Activated effector memory CD4-positive, alpha-beta T cell treated with anti-CD3 and anti-CD28 coated beads, Interleukin-2, amount 50 U/mL, for 16 hours (primary cell): ENCODE data around the gene SPATA21.

Experiments
- DNase-seq: peaks from one replicate; pipeline ENCODE4 v3.0.0-alpha.2; 2020

SPATA21 gene

DNA sequence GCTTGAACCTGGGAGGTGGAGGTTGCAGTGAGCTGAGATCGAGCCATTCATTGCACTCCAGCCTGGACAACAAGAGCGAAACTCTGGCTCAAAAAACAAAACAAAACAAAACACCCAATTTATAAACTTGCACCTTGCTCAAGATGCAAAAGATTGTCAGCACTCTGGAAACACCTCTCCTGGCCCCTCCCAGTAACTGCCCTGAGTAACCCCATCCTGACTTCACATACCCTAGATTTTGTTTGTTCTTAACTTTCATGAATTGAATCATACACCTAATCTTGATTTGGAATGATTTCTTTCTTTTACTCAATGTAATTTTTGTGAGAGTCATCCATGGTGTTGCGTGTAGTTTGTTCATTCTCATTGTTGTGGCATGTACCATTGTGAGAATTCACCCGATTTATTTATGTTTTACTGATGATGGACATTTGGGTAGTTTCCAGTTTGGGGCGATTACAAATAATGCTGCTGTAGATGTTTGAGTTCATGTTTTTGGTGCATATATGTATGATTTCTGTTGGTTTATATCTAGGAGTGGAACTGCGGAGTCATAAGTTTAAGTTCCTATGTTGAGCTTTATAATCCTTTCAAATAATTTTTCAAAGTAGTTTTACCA lies 13.7 kb upstream of the SPATA21 start:
- DNase-seq = no peak

DNA sequence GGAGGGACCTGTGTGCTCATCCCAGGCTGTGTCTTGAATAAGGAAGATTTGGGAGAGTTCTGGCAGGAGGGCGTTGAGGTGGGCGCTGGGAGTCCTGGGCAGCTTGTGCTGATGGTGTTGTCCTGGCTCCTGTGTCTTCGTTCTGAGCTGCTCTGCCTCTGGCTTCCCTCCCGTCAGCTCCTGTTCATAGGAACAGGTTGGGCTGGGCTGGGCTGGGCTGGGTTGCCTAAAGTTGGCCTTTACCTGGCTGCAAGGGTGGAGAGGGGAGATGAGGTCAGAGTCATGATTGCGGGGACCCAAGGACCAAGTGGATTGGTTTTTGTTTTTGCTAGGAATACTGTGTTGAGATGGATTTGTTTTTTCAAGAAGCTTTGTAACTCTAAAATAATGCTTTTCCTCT lies 12.4 kb upstream of the SPATA21 start:
- peak; percentile 22 for DNase-seq

DNA sequence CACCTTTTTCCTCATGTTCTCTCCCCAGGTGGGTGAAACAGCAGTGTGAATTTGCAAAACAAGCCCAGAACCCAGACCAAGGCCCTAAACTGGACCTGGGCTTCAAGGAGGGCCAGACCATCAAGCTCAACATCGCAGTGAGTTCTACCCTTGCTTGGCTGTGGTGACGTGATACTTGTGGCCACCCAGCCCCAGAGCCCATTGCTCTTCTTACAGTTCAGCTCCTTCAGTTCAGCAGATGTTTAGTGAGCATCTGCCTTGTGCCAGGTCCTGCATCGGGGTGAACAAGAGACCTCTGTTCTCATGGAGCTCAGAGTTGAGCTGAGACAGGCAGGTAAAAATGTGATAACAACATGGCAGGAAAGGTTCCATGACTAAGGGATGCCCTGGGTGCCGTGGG lies 11.8 kb upstream of the SPATA21 start:
- DNase-seq = peak; percentile 28

DNA sequence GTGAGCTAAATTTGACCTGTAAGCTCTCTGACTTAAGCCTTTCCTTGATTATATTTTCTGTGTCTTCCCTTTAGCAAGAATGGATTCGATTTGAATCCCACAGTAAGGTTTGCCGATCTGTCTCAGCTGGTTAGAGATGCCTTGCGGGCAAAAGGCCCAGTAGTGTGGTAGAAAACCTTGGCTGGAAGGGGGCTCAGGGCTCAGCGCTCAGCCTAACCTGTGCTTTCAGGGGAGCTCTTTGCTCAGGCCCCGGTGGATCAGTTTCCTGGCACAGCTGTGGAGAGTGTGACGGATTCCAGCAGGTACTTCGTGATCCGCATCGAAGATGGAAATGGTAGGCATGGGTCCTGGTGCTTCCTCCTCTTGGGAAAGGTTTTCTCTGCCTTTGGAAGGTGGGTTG lies 10.4 kb upstream of the SPATA21 start:
- no peak for DNase-seq

DNA sequence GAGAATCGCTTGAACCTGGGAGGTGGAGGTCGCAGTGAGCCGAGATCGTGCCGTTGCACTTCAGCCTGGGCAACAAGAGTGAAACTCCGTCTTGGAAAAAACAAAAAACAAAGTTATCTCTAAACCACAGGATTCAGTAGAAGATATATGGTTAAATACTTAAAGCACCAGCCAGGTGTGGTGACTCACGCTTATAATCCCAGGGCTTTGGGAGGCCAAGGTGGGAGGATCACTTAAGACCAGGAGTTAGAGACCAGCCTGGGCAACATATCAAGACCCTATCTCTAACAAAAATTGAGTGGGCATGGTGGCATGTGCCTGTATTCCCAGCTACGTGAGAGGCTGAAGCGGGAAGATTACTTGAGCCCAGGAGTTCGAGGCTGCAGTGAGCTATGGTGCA lies 8.9 kb upstream of the SPATA21 start:
- DNase-seq = no peak

DNA sequence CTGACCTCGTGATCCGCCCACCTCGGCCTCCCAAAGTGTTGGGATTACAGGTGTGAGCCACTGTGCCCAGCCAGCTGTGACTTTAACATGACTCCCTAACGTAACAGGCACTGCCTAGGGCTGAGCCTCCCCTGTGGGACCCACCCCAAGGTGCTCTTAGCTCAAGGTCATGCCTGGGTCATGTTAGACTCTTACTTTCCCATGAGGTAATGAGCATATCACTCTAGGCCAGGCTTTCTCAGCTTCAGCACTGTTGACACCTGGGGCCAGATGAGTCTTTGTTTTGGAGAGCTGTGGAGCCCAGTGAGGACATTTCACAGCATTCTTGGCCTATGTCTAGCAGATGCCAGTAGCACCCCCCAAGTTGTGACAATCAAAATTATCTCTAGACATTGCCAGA lies 7.8 kb upstream of the SPATA21 start:
- DNase-seq = no peak

DNA sequence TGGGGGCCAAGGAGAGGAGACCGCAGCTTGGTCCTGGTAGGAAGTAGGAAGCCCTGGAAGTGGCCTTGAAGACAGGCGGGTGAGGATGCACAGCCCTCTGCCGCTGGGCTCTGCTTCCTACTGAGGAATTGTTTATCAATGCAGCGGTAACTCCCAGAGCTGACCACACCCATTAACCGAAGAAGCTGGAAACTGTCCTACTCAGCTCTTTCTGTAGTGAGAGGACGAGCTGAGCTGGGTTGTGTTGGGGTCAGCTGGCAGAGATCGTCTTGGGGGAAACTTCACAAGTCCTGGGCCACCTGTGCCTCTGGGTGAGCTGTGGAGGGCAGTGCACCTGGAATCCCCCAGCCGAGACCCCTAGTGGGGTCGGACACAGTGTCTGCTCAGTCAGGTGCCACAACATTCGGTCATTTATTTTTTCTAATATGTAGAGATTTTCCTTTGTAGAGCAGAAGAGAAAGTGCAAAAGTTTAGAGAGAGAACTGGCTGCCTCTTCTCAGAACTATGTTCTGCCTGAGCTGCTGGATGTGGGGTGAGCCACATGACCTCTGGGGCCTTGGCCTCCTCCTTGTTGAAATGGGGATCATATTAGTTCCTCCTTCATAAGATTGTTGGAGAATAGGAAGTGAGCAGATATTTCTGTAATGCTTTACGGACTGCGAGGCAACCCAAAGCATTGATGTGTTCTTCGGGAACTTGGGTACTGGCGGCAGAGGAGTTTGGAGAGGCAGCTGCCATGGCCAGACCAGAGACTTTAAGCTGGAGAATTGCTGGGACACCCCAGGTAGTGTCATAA lies 6.9 kb upstream of the SPATA21 start:
- no peak for DNase-seq

DNA sequence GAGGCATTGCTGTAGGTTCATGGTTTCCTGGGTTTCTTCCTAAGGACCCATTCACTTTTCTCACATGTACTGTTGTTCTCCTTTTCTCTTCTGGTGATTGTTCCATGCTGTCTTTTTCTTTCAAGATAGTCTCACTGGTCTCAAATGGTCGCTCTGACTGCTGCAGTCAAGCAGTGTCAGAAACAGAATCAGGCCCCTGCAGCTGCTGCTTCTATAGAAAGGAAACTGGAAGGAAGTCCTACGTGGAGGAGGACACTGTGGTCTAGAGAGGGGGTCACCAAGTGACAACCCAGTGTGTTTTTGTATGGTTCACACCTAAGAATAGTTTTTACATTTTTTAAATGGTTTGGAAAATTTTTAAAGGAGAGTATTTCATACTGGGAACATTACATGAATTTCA lies 5.7 kb upstream of the SPATA21 start:
- DNase-seq = no peak

DNA sequence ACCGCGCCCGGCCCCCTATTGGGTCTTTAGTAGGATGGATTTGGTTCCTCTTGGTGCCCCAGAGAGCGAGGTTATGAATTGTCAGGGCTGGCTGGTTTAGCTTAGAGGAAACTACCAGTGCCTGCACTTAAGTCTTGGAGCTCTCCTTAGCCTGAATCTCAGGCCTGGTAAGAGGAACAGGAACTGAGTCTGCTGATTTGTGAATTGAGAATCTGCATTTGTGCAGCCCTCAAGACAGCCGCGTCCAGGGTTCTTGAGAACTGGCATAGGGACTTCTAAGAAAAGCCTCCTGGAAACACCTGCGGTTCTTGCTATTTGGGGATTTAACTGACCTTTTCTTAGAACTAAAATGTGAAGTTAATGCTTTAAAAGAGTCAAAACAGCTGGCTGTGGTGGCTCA lies 5.0 kb upstream of the SPATA21 start:
- no peak for DNase-seq

DNA sequence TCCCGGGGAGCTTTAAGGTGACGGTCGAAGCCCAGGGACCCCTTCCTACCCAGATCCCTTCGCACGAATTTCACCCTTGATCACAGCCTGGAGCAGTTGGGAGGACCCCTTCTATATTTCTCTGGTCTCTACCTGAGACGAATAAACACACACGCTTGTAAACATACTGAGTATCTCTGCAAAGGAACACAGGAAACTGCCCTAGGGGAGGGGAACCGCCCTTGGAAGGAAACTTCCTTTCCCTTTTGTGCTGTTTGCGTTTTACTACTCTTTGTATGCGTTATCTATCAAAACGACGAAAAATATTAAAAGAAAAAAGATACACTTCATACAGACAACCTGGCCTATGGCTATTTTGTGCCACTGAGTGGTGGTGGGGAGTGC lies 4.0 kb upstream of the SPATA21 start:
- no peak for DNase-seq

DNA sequence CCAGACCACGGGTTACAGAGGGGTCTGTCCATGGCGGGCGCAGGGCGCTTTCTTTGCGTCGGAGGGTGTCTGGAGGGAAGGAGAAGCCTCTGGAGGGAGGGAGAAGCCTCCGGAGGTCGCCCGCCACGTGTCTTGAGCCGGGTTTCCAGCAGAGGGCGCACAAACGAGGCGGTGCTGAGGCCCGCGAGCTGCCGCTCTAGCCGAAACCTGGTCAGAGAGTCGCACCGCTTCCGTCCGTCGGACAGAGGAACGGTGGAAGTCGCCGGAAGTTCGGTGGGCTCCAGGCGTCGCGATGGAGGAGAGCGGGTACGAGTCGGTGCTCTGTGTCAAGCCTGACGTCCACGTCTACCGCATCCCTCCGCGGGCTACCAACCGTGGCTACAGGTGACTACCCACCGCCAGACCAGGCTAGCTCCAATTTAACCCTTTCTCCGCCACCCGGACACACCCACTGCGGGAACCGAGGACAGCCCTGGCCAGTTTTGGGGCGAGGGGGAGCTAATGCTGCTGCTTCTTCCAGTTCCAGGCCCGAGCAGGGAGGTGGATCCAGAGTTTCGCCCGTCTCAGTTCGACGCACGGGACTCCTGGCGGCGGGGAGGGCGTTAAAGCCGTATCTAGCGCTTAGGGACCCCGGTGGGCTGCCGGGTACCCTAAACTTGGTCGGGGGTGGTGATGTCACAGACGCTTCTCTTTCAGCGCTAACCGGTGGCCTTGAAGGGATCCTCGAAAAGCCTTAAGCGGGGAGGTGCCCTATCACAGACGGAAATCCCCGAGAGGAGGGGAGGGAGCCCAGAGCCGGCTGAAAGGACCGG lies 3.5 kb upstream of the SPATA21 start, which contains the start of gene NECAP2:
NECAP2 (plus strand) TSS at position 255 of the 812 bp plus-strand sequence; CDS start at position 293, 38 bp downstream.
- peak; percentile 98 for DNase-seq

DNA sequence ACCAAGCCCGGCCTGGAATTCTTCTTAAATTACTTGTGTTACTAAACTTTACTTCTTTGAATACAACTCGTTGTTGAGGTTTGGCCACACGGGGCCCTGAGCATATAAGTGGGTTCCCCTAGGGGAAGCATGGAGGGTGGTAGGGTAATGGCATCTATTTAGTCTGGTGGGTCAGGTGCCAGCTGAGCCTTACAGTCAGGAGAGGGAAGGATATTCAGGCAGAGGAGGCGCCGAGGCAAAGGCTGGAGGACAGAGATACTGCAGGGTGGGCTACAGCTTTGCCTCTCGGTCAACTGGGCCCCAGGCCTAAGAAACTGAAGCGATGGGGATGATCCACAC lies 2.9 kb upstream of the SPATA21 start:
- DNase-seq = no peak

DNA sequence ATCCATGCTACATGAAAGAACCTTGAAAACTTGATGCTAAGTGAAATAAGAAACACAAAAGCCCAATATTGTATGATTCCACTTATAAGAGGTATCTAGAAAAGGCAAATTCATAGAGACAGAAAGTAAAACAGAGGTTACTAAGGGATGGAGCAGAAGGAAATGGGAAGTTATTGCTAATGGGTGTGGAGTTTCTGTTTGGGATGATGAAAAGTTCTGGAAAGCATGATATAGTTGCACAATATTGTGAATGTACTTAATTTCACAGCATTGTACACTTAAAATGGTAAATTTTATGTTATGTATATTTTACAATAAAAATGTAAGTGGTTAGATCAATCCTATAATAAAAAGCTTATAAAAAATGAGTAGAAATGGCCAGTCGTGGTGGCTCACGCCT lies 1.7 kb upstream of the SPATA21 start:
- DNase-seq = no peak

DNA sequence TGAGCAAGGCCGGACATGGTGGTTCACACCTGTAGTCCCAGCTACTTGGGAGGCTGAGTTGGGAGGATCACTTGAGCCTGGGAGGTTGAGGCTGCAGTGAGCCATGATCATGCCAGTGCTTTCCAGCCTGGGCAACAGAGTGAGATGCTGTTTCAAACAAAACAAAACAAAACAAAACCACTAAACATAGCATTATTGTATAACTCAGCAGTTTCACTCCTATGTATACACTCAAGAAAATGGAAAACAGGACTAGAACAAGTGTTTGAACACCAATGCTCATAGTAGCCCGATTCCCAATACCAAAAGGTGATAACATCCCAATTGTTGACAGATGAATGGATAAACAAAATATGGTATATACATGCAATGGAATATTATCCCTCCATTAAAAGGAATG lies 1.3 kb upstream of the SPATA21 start:
- no peak for DNase-seq

DNA sequence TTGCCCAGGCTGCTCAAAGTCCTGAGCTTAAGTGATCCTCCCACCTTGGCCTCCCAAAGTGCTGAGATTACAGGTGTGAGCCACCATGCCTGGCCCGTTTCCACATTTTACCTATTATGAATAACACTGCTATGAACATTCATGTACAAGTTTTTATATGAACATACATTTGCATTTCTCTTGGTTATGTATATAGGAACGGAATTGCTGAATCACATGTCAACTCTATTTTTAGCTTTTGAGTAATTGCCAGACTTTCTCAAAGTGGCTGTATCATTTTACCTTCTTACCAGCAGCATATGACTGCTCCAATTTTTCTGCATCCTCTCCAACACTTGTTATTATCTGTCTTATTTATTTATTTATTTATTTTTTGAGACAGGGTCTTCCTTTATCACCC lies 2.7 kb downstream of the SPATA21 start:
- DNase-seq = no peak

DNA sequence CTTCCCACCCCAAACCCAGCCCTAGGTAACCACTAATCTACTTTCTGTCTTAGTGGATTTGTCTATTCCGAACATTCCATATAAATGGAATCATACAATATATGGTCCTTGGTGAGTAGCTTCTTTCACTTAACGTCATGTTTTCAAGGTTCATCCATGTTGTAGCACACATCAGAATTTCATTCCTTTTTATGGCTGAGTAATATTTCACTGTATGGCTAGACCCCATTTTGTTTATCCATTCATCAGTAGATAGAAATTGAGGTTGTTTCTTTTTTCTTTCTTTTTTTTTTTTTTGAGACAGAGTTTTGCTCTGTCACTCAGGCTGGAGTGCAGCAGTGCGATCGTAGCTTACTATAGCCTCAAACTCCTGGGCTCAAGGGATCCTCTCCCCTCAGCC lies 3.2 kb downstream of the SPATA21 start:
- no peak for DNase-seq

DNA sequence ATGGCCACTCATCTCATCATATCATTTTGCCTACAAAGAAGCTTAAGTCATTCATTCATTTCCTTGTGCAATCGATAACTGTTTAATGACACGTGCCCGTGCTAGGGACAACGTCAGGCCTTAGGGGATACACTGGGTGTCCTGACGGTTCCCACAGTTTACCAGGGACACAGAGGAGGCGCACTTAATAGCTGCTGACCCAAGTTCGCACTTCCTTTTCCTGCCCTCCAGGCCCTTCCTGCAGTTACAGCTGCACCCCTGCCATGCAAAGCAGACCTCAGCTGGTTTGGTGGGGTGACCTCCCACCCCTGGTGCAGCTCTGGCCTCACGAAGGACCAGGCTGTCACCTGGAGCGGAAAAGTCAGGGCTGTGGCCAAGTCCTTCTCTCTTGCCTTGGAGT lies 4.2 kb downstream of the SPATA21 start:
- DNase-seq = no peak

DNA sequence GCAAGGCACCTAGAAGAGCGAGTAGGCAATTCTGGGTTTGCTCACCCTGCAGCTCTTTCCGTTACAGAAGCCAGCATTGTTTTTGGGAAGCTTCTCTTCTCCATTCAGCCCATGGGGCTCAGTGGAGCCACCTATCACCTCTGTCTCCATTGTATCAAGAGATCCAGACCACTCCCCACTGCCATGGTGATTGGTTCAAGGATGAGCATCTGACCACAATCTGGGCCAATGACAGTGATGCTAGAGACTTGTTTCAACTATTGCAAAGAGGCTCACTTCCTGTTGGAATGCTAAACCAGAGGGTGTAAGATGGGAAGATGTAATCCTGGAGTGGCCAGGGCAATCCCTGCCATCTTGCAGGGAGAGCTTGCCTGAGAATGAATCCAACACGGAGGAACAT lies 6.6 kb downstream of the SPATA21 start:
- DNase-seq = no peak

DNA sequence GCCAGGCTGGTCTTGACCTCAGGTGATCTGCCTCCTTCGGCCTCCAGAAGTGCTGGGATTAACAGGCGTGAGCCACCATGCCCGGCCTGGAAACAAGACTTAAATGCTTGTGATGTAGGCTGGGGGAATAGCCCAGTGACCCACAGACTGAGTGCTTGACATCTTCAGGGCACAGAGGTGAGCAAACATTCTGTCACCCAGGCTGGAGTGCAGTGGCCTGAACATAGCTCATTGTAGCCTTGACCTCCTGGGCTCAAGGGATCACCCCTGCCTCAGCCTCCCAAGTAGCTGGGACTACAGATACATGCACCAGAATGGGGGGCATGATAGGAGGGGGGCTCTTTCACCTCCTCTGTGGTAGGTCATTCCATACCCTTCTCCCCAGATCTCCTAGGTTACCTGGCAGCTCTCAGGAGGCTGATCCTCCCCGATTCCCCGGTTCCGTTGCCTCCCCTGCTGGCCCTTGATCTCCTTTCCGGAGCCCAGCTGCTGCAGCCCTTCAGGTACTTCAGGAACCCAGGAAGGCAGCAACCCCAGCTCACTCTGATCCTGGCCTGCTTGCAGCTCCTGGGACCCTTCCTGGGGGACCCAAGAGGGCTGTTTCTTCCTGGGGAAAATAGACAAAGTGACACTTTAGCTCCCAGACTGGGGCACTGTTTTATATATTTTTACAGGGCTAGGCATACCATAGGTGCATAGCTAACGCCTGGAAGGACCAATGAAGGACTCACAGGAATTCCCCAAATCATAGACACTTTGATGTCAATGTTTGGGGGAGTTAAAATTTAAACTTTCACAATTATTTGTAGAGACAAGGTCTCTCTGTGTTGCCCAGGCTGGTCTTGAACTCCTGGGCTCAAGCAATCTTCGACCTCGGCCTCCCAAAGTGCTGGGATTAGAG lies 11.8 kb downstream of the SPATA21 start:
- DNase-seq = no peak

DNA sequence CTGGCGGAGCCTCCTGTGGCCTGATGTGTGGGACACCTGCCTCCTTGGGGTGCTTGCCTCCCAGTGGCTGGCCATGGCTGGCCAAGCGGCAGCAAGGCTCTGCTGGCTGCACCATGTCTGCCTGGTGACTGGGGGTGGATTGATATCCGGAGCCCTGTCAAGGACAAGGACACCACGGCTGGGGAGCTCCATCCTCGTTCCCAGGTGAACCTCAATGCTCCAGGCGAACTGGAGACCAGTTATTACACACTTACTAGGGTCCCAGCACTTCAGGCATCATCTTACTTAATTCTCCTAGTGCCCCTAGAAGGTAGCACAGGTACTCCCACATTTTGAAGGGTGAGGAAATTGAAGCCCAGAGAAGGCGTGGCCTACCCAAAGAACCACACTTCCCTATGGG lies 15.2 kb downstream of the SPATA21 start:
- no peak for DNase-seq

DNA sequence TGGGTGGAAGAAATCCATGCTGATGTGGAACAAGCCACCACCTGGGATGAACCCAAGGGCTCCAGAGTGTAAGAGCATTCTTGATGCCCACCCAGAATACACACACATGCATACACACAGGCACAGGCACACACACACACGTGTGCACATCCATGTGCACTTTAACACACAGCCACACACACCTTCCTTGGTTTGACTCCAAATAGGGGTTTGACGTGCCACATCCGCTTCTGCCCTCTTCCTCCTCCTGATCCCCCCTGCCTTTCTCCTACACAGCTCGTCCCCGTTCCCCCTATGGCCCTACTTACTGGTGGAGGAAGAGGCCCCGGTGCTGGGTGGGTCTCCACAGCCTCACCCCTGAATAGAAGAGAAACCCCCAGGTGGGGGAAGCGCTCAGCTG lies 16.0 kb downstream of the SPATA21 start:
- DNase-seq = no peak

DNA sequence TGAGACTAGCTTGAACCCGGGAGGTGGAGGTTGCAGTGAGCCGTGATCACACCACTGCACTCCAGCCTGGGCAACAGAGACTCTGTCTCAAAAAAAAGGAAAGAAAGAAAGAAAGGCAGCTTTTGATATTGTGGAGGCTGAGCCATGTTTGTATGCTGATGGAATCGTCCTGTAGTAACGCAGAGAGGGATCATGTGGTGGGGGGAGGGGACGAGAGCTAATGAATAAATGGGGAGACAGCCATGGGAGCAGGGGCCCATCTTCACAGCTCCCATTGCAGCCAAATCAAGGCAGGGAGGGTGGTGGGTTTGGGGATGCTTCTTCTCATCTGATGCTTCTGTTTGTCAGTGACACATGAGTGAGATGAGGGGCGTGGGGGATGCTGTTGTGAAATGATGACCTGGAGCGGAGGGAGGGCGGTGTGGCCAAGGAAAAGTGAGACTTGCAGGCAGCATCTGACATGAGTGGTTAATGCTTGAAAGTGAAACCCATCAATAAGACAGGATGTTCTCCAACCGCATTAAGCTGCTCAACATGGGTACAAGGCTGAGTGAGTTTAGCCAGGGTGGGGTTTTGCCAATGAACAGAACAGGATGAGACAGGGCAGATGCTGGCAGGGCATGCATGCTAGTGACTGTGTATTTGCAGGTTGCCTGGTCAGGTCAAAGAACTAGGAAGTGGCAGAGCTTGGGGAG lies 16.7 kb downstream of the SPATA21 start:
- peak; percentile 85 for DNase-seq
